ENCODE measurements around the gene SLC36A1. TPM values are rescaled to one million over a fixed set of nuclear protein-coding genes. Genes with fewer than 3 reads are reported as not detected.

SLC36A1 gene
- total RNA-seq, 3 donors from 2014 or later (not counting 1 experiment from before 2014, with no cell fraction given) = 10.9 to 16.1 (median 13.0) TPM

DNA sequence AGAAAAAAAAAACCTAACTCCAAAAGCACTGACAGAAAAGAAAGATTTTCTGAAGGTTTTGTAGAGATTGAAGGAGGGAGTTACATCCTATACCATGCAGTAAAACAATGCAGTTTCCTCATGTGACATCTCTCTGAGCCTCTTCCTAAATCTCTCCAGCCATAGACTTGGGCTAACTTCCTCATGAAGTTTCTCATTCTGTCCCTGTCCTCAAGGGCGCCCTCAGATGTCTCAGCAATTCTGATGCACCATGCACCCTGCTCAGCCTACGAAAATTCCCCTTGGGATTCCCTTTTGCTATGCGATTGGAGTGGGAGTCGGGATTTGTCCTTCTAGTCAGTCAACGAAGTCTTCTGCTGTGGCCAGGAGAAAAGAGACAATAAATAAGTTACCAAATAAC is 74.8 kb downstream of the SLC36A1 start:
- ATAC-seq (no peak), DNase-seq (no peak)
- H3K9me3 Mint-ChIP-seq = no peaks in the 10 kb centered on the region
- H3K36me3 Mint-ChIP-seq = no peaks in the 10 kb centered on the region
- H3K4me1 Mint-ChIP-seq = no peaks in the 10 kb centered on the region
- Histone ChIP-seq H3K36me3 (ENCODE audit: control insufficient read depth, insufficient read depth, low read length) (no peaks in the 10 kb centered on the region), H3K27me3 (ENCODE audit: control insufficient read depth, insufficient read depth, low read length) (no peaks in the 10 kb centered on the region), H3K9me3 (ENCODE audit: control insufficient read depth, insufficient read depth, low read length) (no peaks in the 10 kb centered on the region), H3K27ac (ENCODE audit: low read length) (no peak overlapping the region), H3K4me1 (ENCODE audit: control insufficient read depth, insufficient read depth, low read length) (no peaks in the 10 kb centered on the region), H3K4me3 (ENCODE audit: low read length) (no peak overlapping the region)
- TF ChIP-seq, protein P1, sequence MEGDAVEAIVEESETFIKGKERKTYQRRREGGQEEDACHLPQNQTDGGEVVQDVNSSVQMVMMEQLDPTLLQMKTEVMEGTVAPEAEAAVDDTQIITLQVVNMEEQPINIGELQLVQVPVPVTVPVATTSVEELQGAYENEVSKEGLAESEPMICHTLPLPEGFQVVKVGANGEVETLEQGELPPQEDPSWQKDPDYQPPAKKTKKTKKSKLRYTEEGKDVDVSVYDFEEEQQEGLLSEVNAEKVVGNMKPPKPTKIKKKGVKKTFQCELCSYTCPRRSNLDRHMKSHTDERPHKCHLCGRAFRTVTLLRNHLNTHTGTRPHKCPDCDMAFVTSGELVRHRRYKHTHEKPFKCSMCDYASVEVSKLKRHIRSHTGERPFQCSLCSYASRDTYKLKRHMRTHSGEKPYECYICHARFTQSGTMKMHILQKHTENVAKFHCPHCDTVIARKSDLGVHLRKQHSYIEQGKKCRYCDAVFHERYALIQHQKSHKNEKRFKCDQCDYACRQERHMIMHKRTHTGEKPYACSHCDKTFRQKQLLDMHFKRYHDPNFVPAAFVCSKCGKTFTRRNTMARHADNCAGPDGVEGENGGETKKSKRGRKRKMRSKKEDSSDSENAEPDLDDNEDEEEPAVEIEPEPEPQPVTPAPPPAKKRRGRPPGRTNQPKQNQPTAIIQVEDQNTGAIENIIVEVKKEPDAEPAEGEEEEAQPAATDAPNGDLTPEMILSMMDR (IDR thresholded peaks at IDR 0.05) = no peak
- no peak overlapping the region for H3K27ac Mint-ChIP-seq
- H3K27me3 Mint-ChIP-seq (ENCODE audit: low read depth in 2 of 2) = no peaks in the 10 kb centered on the region
- intact Hi-C loops (cut with micrococcal nuclease) = no loop called here
- no peak overlapping the region for H3K4me3 Mint-ChIP-seq
- WGBS (ENCODE audit: insufficient coverage) = 82% methylated on average over 5 of the region's 5 CpGs

DNA sequence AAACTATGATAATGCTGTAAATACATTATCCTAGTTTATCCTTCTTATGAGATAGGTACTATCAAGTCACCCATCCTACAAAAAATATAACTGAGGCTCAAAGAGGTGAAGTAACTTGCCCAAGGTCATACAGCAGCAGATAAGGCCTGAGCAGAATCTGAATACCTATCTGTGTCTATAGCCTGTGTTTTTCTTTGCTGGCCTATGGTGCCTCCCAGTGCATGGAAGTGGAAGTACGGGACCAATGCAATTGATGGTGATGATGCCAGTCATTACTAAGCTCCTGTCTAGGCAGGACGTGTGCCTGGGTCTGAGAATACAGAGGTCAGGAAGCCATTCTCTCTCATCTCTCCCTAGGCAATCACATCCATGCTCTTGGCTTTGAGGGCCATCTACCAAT is 75.9 kb downstream of the SLC36A1 start:
- H3K4me1 Mint-ChIP-seq = no peaks in the 10 kb centered on the region
- Histone ChIP-seq H3K27me3 (ENCODE audit: control insufficient read depth, insufficient read depth, low read length) (no peaks in the 10 kb centered on the region), H3K4me3 (ENCODE audit: low read length) (no peak overlapping the region), H3K9me3 (ENCODE audit: control insufficient read depth, insufficient read depth, low read length) (no peaks in the 10 kb centered on the region), H3K4me1 (ENCODE audit: control insufficient read depth, insufficient read depth, low read length) (no peaks in the 10 kb centered on the region), H3K36me3 (ENCODE audit: control insufficient read depth, insufficient read depth, low read length) (no peaks in the 10 kb centered on the region), H3K27ac (ENCODE audit: low read length) (no peak overlapping the region)
- ATAC-seq (peak in 2 of 3 donors; percentile 53 to 70), DNase-seq (peak in 1 of 2 donors; percentile 59)
- H3K27ac Mint-ChIP-seq = no peak overlapping the region
- WGBS (ENCODE audit: insufficient coverage) = 63% methylated on average over 2 of the region's 2 CpGs
- H3K4me3 Mint-ChIP-seq = no peak overlapping the region
- intact Hi-C loops (cut with micrococcal nuclease) = loop anchor here (1.0 kb wide), 1 partner anchor 76 kb away; the partner anchor contains the start of gene SLC36A1
- no peaks in the 10 kb centered on the region for H3K27me3 Mint-ChIP-seq (ENCODE audit: low read depth in 2 of 2)
- no peaks in the 10 kb centered on the region for H3K9me3 Mint-ChIP-seq
- no peaks in the 10 kb centered on the region for H3K36me3 Mint-ChIP-seq
- TF ChIP-seq, protein P1 (IDR thresholded peaks at IDR 0.05) = peak; percentile 13

DNA sequence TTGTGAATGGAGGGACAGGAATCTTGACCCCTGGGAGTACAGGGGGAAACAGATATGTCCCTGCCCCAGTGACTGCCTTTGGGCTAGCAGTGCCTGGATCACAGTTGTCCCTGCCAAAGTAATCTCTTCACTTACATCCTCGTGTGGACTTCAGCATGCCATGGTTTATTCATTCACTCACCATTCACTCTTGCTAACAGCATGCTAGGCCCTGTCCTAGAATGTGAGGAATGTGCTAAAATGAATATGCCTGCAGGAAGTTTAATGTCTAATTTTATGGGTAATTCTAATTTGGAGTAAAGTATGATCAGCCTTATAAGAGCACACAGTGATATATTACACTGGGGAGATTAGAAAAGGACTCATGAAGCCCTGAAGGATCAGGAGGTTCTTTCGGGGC is 80.8 kb downstream of the SLC36A1 start:
- H3K4me3 Mint-ChIP-seq = no peak overlapping the region
- H3K27me3 Mint-ChIP-seq (ENCODE audit: low read depth in 2 of 2) = no peaks in the 10 kb centered on the region
- Histone ChIP-seq H3K36me3 (ENCODE audit: control insufficient read depth, insufficient read depth, low read length) (no peaks in the 10 kb centered on the region), H3K27ac (ENCODE audit: low read length) (no peak overlapping the region), H3K9me3 (ENCODE audit: control insufficient read depth, insufficient read depth, low read length) (no peaks in the 10 kb centered on the region), H3K4me1 (ENCODE audit: control insufficient read depth, insufficient read depth, low read length) (no peaks in the 10 kb centered on the region), H3K4me3 (ENCODE audit: low read length) (no peak overlapping the region), H3K27me3 (ENCODE audit: control insufficient read depth, insufficient read depth, low read length) (no peaks in the 10 kb centered on the region)
- ATAC-seq (no peak), DNase-seq (no peak)
- 100% methylated on average over 2 of the region's 2 CpGs for whole genome bisulfite sequencing (ENCODE audit: insufficient coverage)
- H3K4me1 Mint-ChIP-seq = no peaks in the 10 kb centered on the region
- TF ChIP-seq, protein P1 (IDR thresholded peaks at IDR 0.05) = no peak
- no peaks in the 10 kb centered on the region for H3K36me3 Mint-ChIP-seq
- H3K9me3 Mint-ChIP-seq = no peaks in the 10 kb centered on the region
- intact Hi-C loops (cut with micrococcal nuclease) = no loop called here
- no peak overlapping the region for H3K27ac Mint-ChIP-seq

DNA sequence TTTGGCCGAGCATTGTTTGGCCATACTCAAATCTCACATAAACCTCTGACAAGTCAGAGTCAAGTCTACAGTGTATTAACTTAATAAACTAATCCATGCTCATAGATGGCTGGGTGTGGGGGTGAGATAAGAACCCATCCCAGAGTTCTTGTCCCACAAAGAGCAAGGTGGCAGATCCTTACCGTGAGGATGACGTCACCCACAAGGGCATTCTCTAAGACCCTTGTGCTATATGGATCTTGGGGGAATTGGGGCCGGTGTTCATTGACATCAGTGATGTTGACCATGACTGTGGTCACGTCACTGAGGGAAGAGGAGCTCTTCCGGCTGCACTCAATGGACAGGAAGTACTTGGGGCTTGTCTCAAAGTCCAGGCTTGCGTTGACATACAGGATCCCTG is 81.6 kb downstream of the SLC36A1 start:
- no peaks in the 10 kb centered on the region for H3K27me3 ChIP-seq (ENCODE audit: control insufficient read depth, insufficient read depth, low read length)
- ATAC-seq (no peak), DNase-seq (no peak)
- no peaks in the 10 kb centered on the region for H3K4me1 Mint-ChIP-seq
- intact Hi-C loops (cut with micrococcal nuclease) = no loop called here
- no peaks in the 10 kb centered on the region for H3K36me3 ChIP-seq (ENCODE audit: control insufficient read depth, insufficient read depth, low read length)
- H3K27ac Mint-ChIP-seq = no peak overlapping the region
- H3K36me3 Mint-ChIP-seq = no peaks in the 10 kb centered on the region
- TF ChIP-seq, protein P1 (IDR thresholded peaks at IDR 0.05) = no peak
- peaks cover 0 to 3% of the 10 kb centered on the region in 2 donors for H3K27me3 Mint-ChIP-seq (ENCODE audit: low read depth in 2 of 2)
- H3K4me1 ChIP-seq (ENCODE audit: control insufficient read depth, insufficient read depth, low read length) = no peaks in the 10 kb centered on the region
- H3K9me3 ChIP-seq (ENCODE audit: control insufficient read depth, insufficient read depth, low read length) = no peaks in the 10 kb centered on the region
- H3K9me3 Mint-ChIP-seq = no peaks in the 10 kb centered on the region
- no peak overlapping the region for H3K27ac ChIP-seq (ENCODE audit: low read length)
- no peak overlapping the region for H3K4me3 Mint-ChIP-seq
- H3K4me3 ChIP-seq (ENCODE audit: low read length) = no peak overlapping the region
- 86% methylated on average over 7 of the region's 7 CpGs for WGBS (ENCODE audit: insufficient coverage)

Measured in natural killer cell (primary cell).